Calu3 (cell line): Measurements from ENCODE around the gene HEATR9. TPM values are rescaled to one million over a fixed set of nuclear protein-coding genes. Genes with fewer than 3 reads are reported as not detected.
A peak's percentile ranks its signal among the peaks of the same experiment; 100 is the strongest.
"Not testable (repeated sequence)": the region's sequence is repeated elsewhere in the genome, so short reads cannot be mapped to it uniquely, and the experiment has no call there.

ENCODE experiments used
- BruUV-seq: library from RNA; stranded (reverse); fragments of 400-500 nt; replicated peaks from 2 replicates; lab custom pipeline; 2021; lab: Mats Ljungman, UMichigan
- CTCF ChIA-PET: fragments of 300-600 bp; sonication (Branson Sonifier 250); formaldehyde crosslinking; loops from one replicate; lab custom pipeline; 2022; ENCODE audit warnings: antibody characterized with exemption; lab: Charles Lee
- DNase-seq: peaks from one replicate; pipeline ENCODE4 v3.0.0; 2022
- H3K27ac Mint-ChIP-seq: one replicate; pipeline ENCODE4 v1.8.0; 2022; ENCODE audit warnings: mixed read lengths; ENCODE audit not compliant: unreplicated experiment
- H3K27me3 Mint-ChIP-seq: one replicate; pipeline ENCODE4 v1.8.0; 2022; ENCODE audit warnings: mixed read lengths; ENCODE audit not compliant: unreplicated experiment
- H3K36me3 Mint-ChIP-seq: one replicate; pipeline ENCODE4 v1.8.0; 2022; ENCODE audit warnings: mild to moderate bottlenecking, moderate library complexity, mixed read lengths; ENCODE audit not compliant: insufficient read depth, unreplicated experiment
- H3K4me1 Mint-ChIP-seq: one replicate; pipeline ENCODE4 v1.8.0; 2022; ENCODE audit warnings: mild to moderate bottlenecking, low read depth, mixed read lengths; ENCODE audit not compliant: unreplicated experiment
- H3K4me3 Mint-ChIP-seq: one replicate; pipeline ENCODE4 v1.8.0; 2022; ENCODE audit warnings: mild to moderate bottlenecking, low read depth, moderate library complexity, mixed read lengths; ENCODE audit not compliant: unreplicated experiment
- H3K9me3 Mint-ChIP-seq: one replicate; pipeline ENCODE4 v1.8.0; 2022; ENCODE audit warnings: low read depth, mixed read lengths; ENCODE audit not compliant: unreplicated experiment
- CTCF ChIP-seq: fragments of 200-600 bp; IDR thresholded peaks from one replicate; pipeline ENCODE4 v1.8.0; 2022; ENCODE audit warnings: antibody characterized with exemption; ENCODE audit not compliant: unreplicated experiment
- intact Hi-C: fragments of 100-400 bp; cut with micrococcal nuclease; formaldehyde crosslinking; loops from one replicate; pipeline ENCODE4 v1.10.0; 2022; ENCODE audit not compliant: unreplicated experiment
- total RNA-seq: library from RNA; stranded (reverse); gene quantifications from 2 replicates; pipeline ENCODE4 v1.2.3, GENCODE V29; 2022

Gene HEATR9
- total RNA-seq, 1 experiment from 2014 or later, result not detected

GRCh38 chr17:35898283-35899070 is 29.8 kb upstream of the HEATR9 start:
- H3K4me1 Mint-ChIP-seq, result peaks cover 32% of the 10 kb centered on the region
- no peaks in the 10 kb centered on the region for H3K9me3 Mint-ChIP-seq
- DNase-seq, result peak; percentile 66
- CTCF ChIA-PET, result interaction anchor here (0.8 kb wide), 1 partner anchor 9 kb away, joined by 4 read pairs; no protein-coding TSS in a partner anchor
- H3K4me3 Mint-ChIP-seq, result no peak overlapping the region
- intact Hi-C loops, result no loop called here
- H3K27ac Mint-ChIP-seq, result no peak overlapping the region
- H3K27me3 Mint-ChIP-seq, result peaks cover 7% of the 10 kb centered on the region
- TF ChIP-seq CTCF, result no peak
- BruUV-seq, result no TSS peak
- no peaks in the 10 kb centered on the region for H3K36me3 Mint-ChIP-seq

- H3K4me3 Mint-ChIP-seq, H3K27ac Mint-ChIP-seq, CTCF ChIA-PET: not testable (repeated sequence)
These were observed 29.1 kb upstream of the HEATR9 start for GRCh38 chr17:35897772-35898171.

GRCh38 chr17:35895636-35896587 is 27.2 kb upstream of the HEATR9 start:
- Mint-ChIP-seq H3K27me3 (peaks cover 7% of the 10 kb centered on the region), H3K36me3 (no peaks in the 10 kb centered on the region), H3K4me3 (no peak overlapping the region), H3K27ac (no peak overlapping the region), H3K9me3 (no peaks in the 10 kb centered on the region), H3K4me1 (peaks cover 26% of the 10 kb centered on the region)
- intact Hi-C loops, result no loop called here
- no peak for DNase-seq
- CTCF ChIA-PET, result no interaction called here
- no peak for TF ChIP-seq CTCF
- no TSS peak for BruUV-seq

More at GRCh38 chr17:35897772-35898171, 29.1 kb upstream of the HEATR9 start:
- peaks cover 32% of the 10 kb centered on the region for H3K4me1 Mint-ChIP-seq
- BruUV-seq, H3K36me3 Mint-ChIP-seq, intact Hi-C loops, H3K27me3 Mint-ChIP-seq, H3K9me3 Mint-ChIP-seq, DNase-seq: not testable (repeated sequence)

- H3K4me3 Mint-ChIP-seq, result no peak overlapping the region
- H3K27ac Mint-ChIP-seq, result no peak overlapping the region
- intact Hi-C loops, result no loop called here
These were observed 25.5 kb upstream of the HEATR9 start for GRCh38 chr17:35894206-35894605.

More at GRCh38 chr17:35894206-35894605, 25.5 kb upstream of the HEATR9 start:
- no peak for TF ChIP-seq CTCF
- H3K4me1 Mint-ChIP-seq, result peaks cover 29% of the 10 kb centered on the region
- no peaks in the 10 kb centered on the region for H3K9me3 Mint-ChIP-seq
- H3K27me3 Mint-ChIP-seq, result peaks cover 2% of the 10 kb centered on the region
- DNase-seq, result no peak
- no TSS peak for BruUV-seq
- peaks cover 6% of the 10 kb centered on the region for H3K36me3 Mint-ChIP-seq
- CTCF ChIA-PET, result no interaction called here
